HCT116 (cell line): ENCODE results near the gene ARHGAP29.

Experiments
- EGR1 ChIP-seq: IDR thresholded peaks from 2 replicates; pipeline ENCODE4 v1.6.1; 2012; ENCODE audit warnings: low read depth
- ELF1 ChIP-seq: IDR thresholded peaks from 2 replicates; pipeline ENCODE4 v1.6.1; 2012; ENCODE audit warnings: low read depth, borderline replicate concordance
- POLR2A ChIP-seq: IDR thresholded peaks from 2 replicates; pipeline ENCODE4 v1.7.0; 2011; ENCODE audit warnings: borderline replicate concordance; ENCODE audit not compliant: insufficient read depth, insufficient read length; ENCODE audit errors: extremely low read depth
- POLR2AphosphoS5 ChIP-seq: IDR thresholded peaks from 2 replicates; pipeline ENCODE4 v1.6.1; 2011; ENCODE audit warnings: mild to moderate bottlenecking, low read depth, low read length, moderate library complexity
- ZNF274 ChIP-seq: fragments of 200-500 bp; sonication (Bioruptor generic); IDR thresholded peaks from 2 replicates; pipeline ENCODE4 v1.6.1; 2014; ENCODE audit warnings: mild to moderate bottlenecking, low read depth, low read length, inconsistent platforms
- TF ChIP-seq, protein P1 (sequence below), 3 experiments: fragments of 200-600 bp in 1 of 3; sonication (generic) in 1 of 3; IDR thresholded peaks in 2 of 3; conservative IDR thresholded peaks in 1 of 3; 2 replicates each; pipeline ENCODE4 v1.5.1; 2012 to 2017; ENCODE audit warnings: low read depth in 2 of 3, low read length in 2 of 3, antibody characterized with exemption in 1 of 3, borderline replicate concordance in 1 of 3, control low read depth in 1 of 3, mild to moderate bottlenecking in 1 of 3, mixed read lengths in 1 of 3, mixed run types in 1 of 3, moderate library complexity in 1 of 3; ENCODE audit not compliant: insufficient read depth in 1 of 3

GRCh38 chr1:94225845-94226244 lies 11.5 kb downstream of the ARHGAP29 start:
- TF ChIP-seq POLR2A (no peak), POLR2AphosphoS5 (no peak), ELF1 (no peak), ZNF274 (no peak), EGR1 (no peak)
- TF ChIP-seq, protein P1, sequence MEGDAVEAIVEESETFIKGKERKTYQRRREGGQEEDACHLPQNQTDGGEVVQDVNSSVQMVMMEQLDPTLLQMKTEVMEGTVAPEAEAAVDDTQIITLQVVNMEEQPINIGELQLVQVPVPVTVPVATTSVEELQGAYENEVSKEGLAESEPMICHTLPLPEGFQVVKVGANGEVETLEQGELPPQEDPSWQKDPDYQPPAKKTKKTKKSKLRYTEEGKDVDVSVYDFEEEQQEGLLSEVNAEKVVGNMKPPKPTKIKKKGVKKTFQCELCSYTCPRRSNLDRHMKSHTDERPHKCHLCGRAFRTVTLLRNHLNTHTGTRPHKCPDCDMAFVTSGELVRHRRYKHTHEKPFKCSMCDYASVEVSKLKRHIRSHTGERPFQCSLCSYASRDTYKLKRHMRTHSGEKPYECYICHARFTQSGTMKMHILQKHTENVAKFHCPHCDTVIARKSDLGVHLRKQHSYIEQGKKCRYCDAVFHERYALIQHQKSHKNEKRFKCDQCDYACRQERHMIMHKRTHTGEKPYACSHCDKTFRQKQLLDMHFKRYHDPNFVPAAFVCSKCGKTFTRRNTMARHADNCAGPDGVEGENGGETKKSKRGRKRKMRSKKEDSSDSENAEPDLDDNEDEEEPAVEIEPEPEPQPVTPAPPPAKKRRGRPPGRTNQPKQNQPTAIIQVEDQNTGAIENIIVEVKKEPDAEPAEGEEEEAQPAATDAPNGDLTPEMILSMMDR (IDR thresholded peaks at IDR 0.05 in 2 of 3, conservative IDR thresholded peaks at IDR 0.05 in 1 of 3; ENCODE audit: borderline replicate concordance in 1 of 3, insufficient read depth in 1 of 3, low read depth in 2 of 3, low read length in 2 of 3): no peak
